ENCODE data around the gene SLC25A45. TPM values are rescaled to one million over a fixed set of nuclear protein-coding genes. Genes with fewer than 3 reads are reported as not detected.

The SLC25A45 gene
- total RNA-seq, 4 donors from 2014 or later, result 0.29 to 5.9 (median 5.3) TPM; not detected in 1

- TF ChIP-seq POLR2A (IDR thresholded peaks at IDR 0.05) (peak; percentile 97 to 99), CTCF (IDR thresholded peaks at IDR 0.05) (peak in 1 of 4 experiments; percentile 29)
- intact Hi-C loops (cut with DNase I; ENCODE audit: low total_unique reads), result loop anchor here (2.0 kb wide), 1 partner anchor 76 kb away; the partner anchor contains the start of gene MALAT1
- H3K4me3 ChIP-seq, result peak within 1 kb of the TSS; percentile 76 to 91
- H3K27ac ChIP-seq, result peak within 1 kb of the TSS; percentile 98 to 99
- H3K9me3 ChIP-seq, result no peaks in the 10 kb centered on the region
- no peaks in the 10 kb centered on the region for H3K27me3 ChIP-seq
- H3K36me3 ChIP-seq, result no peaks in the 10 kb centered on the region
- H3K4me1 ChIP-seq, result peaks cover 0 to 7% of the 10 kb centered on the region in 2 donors
- DNase-seq, result peak; percentile 96 to 98
Observed at GRCh38 chr11:65422633-65423515, 40.4 kb upstream of the SLC25A45 start, which contains the start of gene NEAT1. Gene NEAT1, plus strand, starts transcription at chr11:65422798.

GRCh38 chr11:65421794-65422632 is 39.6 kb upstream of the SLC25A45 start:
- Histone ChIP-seq H3K27me3 (no peaks in the 10 kb centered on the region), H3K27ac (peak overlapping the region; percentile 98 to 99), H3K9me3 (no peaks in the 10 kb centered on the region), H3K4me3 (peak overlapping the region; percentile 76 to 91), H3K4me1 (peaks cover 0 to 7% of the 10 kb centered on the region in 2 donors), H3K36me3 (no peaks in the 10 kb centered on the region)
- intact Hi-C loops (cut with DNase I; ENCODE audit: low total_unique reads), result loop anchor here (2.0 kb wide), 1 partner anchor 77 kb away; the partner anchor contains the start of gene MALAT1
- DNase-seq, result peak; percentile 98 to 99
- TF ChIP-seq POLR2A (IDR thresholded peaks at IDR 0.05) (peak; percentile 95 to 99), CTCF (IDR thresholded peaks at IDR 0.05) (peak in 2 of 4 experiments; percentile 7 to 9)

- DNase-seq, result peak; percentile 96 to 97
- peak overlapping the region; percentile 98 to 99 for H3K27ac ChIP-seq
- H3K9me3 ChIP-seq, result no peaks in the 10 kb centered on the region
- intact Hi-C loops (cut with DNase I; ENCODE audit: low total_unique reads), result no loop called here
- H3K36me3 ChIP-seq, result no peaks in the 10 kb centered on the region
- peaks cover 0 to 7% of the 10 kb centered on the region in 2 donors for H3K4me1 ChIP-seq
- peak overlapping the region; percentile 76 to 91 for H3K4me3 ChIP-seq
- no peaks in the 10 kb centered on the region for H3K27me3 ChIP-seq
- TF ChIP-seq CTCF (IDR thresholded peaks at IDR 0.05) (no peak), POLR2A (IDR thresholded peaks at IDR 0.05) (peak; percentile 77 to 86)
Observed at GRCh38 chr11:65420979-65421793, 38.7 kb upstream of the SLC25A45 start.

- H3K4me3 ChIP-seq, result peak overlapping the region; percentile 6 to 76
- H3K4me1 ChIP-seq, result peaks cover 0 to 7% of the 10 kb centered on the region in 2 donors
- H3K9me3 ChIP-seq, result no peaks in the 10 kb centered on the region
- no peaks in the 10 kb centered on the region for H3K36me3 ChIP-seq
- TF ChIP-seq CTCF (IDR thresholded peaks at IDR 0.05) (no peak), POLR2A (IDR thresholded peaks at IDR 0.05) (no peak)
- intact Hi-C loops (cut with DNase I; ENCODE audit: low total_unique reads), result no loop called here
- DNase-seq, result peak in 1 of 2 donors; percentile 13
- peak overlapping the region; percentile 98 to 99 for H3K27ac ChIP-seq
- H3K27me3 ChIP-seq, result no peaks in the 10 kb centered on the region
Observed at GRCh38 chr11:65420506-65420905, 38.1 kb upstream of the SLC25A45 start.

Data from uterus (tissue), 4 donors.